ENCODE measurements around the gene ERN2.

Gene ERN2

DNA sequence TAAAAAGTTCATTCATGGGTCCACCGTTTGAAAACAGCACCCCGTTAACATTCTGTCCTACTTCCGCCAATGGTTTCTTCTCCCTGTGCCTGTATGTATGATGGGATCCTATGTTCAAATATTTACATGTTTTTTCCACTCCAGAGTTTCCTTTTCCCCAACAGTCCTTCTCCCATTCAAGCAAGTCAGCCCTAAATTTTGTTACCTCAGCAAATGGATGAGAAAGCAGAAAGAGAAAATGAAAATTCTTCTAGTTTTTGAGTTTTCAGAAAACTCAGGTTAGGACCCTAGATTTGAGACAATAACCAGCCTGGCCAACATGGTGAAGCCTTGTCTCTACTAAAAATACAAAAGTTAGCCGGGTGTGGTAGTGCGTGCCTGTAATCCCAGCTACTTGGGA is 3.5 kb upstream of the ERN2 start:
- DNase-seq = no peak

- no peak for DNase-seq
These were observed 1.2 kb downstream of the ERN2 start for GRCh38 chr16:23711785-23712184.

DNA sequence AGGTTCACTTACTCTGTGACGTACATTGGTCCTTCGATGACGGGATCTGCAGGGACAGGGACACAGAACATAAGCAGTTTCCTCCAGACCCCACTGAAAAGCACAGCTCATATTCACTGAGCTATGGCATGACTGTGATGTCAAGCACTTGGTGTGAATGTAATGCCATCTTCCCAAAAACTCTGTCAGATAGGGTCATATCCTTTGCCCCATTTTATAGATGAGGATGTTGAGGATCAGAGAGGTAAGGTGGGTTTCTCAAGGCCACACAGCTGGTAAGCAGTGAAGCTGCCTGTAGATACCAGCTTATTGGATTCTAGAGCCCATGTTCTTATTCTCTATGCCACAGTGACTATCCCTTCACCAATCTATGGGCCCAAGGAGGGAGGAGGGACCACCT is 2.5 kb downstream of the ERN2 start:
- DNase-seq = no peak

GRCh38 chr16:23710008-23710407 is 3.0 kb downstream of the ERN2 start:
- no peak for DNase-seq

DNA sequence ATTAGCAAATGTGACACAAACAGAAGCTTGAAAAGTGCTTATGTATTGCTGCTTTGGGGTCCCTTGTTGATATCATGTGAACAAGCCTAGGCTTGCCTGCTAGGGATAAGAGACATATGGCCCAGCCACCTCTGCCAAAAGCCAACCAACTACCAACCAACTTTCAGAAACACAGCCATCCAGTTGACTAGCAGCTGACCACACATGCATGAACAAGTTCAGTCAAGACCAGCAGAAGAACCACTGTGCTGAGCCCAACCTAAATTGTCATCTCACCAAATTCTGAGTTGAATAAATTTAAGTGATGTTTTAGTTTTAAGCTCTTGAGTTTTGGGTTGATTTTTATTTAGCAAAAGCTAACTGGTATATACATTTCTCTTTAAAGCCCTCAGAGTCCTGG is 3.5 kb downstream of the ERN2 start:
- no peak for DNase-seq

- no peak for DNase-seq
These were observed 6.6 kb downstream of the ERN2 start for GRCh38 chr16:23706439-23706838.

DNA sequence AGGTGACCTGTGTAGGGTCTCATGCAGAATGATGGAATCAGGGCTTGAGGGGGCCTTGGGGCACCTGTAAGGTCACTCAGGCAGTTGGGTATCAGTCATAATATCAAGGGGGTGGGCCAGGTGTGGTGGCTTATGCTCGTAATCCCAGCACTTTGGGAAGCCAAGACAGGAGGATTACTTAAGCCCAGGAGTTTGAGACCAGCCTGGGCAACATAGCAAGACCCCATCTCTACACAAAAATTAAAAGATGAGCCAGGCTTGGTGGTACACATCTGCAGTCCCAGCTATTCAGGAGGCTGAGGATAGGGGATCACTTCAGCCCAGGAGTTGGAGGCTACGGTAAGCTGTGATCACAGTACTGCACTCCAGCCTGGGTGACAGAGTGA is 7.5 kb downstream of the ERN2 start:
- DNase-seq = no peak

DNA sequence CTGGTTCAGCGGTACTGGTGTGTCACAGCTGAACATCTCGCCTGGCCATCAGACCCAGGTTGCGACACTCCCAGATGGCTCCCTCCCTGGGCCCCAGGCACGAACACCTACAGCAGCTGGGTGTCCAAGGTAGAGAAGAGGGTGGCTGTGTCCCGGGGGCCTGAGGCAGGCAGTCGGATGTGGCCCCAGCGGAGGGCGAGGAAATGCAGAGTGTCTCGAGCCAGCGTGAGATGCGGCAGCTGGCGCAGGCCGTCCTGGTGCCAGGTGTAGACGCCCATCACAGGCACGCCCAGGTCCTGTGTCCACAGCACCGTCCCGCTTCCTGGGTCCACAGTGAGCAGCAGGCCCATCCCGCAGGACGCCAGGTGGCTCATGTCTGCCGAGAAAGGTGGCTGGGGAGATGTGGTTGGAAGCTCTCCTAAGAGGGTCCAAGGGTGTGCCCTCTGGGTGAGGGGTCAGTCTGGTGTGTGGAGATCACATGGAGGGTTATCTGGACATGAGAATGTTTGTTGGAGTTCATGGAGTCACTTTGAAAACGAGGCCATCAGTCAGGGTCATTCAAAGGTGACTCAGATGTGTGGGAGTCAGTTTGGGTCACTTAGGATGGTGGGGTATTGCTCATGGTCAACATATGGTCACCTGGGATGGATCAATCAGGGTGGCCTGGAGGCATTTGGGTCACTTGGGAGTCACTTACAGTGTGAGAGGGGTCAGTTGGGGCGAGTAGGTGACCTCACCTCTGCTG is 8.1 kb downstream of the ERN2 start:
- no peak for DNase-seq

DNA sequence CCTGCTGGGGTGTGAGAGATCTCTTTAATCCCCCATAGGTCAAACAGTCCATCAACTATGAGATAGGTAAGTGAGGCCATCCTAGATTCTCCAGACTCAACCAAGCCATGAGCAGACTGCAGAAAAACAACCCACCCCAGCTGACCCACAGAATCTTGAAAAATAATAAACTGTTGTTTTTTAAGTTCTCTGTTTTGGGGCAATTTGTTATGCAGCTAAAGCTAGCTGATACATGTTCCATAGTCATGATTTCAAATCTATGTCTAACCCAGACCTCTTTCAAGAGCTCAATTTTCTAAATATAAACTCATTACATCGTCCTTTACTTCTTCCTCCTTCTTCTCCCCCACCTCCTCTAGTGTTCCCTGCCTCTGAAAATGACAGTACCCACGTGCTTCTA is 10.1 kb downstream of the ERN2 start:
- DNase-seq = no peak

DNA sequence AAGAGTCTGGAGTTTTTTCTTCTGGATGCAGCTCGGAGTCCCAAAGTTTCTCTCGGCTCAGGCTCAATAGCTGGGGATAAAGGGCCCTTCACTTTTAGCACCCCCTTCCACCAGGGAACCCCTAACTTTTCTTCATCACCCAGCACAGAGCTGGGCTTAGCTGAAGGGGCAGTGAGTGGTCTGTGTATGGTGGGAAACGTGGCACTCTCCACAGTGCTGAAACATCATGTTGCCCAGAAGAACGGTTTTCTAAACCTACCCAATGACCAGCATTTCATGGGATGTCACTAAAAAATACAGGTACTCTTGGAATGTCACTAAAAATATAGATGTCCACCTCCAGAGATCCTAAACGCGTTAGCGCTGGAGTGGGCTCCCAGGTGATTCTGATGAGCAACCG is 12.0 kb downstream of the ERN2 start:
- no peak for DNase-seq

DNA sequence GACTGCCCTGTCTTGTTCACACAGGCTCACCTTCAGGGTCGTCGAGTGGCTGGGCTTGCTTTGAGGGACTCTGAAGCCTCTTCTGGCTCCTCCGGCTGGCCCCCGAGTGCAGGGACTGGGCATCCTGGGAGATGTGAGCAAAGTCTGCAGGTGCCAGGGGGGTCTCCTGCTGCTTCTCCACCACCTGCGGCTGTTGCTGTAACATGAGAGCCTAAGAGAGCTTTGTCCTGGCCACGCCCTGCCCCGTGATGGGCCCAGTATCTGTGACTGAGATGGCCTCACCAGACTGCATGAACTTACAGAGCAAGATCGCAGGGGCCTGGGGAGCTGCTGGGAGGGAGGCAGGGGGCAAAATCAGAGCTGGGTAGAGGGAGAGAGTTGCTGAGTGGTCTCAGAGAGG is 12.5 kb downstream of the ERN2 start:
- DNase-seq = no peak

DNA sequence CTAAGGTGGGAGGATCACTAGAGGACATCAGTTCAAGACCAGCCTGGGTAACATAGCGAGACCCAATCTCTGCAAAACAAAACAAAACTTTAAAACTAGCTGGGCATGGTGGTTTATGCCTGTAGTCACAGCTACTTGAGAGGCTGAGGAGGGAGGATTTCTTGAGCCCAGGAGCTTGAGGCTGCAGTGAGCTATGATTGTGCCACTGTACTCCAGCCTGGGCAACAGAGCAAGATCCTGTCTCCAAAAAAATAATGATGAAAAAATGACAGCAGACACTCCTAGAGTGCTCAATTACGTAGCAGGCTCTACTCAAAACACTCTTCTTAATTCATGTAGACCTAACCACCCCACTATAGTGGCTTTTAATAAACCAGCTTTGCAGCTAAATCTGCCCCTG is 12.9 kb downstream of the ERN2 start:
- DNase-seq = no peak

DNA sequence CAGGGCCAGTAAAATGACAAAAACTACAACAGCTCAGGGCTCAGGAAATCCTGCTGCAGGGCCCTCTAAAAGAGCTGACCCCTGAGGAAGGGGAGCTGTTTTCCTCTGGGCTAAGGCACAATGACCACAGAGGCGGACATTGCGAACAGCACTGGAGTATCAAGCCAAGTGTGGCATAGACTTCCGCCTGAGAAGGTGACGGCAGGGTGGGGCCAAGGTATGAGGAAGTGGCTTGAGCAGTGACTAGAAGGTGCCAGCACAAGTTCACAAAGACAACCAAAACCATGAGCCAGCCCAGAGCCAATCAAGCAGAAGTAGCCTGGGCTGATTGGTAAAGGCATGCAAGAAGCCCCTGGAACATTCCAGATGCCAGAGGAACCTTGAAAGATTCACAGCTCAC is 13.9 kb downstream of the ERN2 start:
- DNase-seq = no peak

DNA sequence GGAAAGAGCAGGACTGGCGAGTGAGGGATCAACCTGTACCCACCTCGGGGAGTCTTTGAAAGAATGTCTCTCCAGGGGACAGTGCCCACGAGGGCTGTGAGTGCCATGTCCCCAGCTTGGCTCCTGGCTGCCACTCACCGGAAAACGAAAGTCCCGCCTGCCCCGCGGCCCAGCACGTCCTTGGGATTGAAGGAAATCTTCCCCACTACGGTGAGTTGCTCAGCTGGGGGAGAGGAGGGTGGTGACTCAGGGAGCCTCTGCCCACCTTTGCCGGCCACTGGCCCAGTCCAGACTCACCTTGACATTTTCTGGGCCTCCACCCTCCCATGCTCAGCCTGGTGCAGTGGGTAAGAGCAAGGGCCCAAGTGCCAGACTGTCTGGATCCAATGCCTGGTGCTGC is 17.3 kb downstream of the ERN2 start:
- DNase-seq = no peak

DNA sequence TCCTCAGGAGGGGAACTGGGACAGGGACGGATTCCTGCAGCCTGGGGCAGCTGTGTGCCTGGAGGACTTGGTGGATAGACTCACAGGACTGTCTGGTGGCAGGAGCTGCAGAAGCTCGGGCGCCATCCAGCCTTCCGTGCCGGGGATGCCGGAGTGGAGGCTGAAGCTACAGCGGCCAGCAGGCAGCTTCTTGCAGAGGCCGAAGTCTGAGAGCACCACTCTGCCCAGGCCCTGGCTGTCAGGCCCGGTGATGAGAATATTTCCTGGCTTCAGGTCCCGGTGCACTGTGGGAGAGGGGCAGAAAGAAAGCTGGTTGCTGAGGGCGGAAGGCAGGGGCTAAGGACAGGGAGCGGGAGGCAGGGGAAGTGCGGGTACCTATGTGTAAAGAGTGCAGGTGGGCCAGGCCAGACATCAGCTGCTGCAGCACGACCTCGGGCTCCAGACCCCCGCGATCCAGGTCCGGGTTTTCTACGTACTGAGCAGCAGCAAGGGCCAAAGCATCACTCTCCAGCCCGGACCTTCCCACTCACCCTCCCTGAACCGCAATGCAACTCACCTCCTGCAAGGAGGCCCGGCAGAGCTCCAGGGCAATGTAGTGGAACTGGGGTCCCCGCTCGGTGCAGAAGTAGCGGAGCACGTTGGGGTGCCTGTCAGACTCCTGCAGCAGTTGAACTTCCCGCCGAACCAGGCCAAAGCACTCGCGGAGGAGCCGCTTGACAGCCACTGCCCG is 18.2 kb downstream of the ERN2 start:
- no peak for DNase-seq

DNA sequence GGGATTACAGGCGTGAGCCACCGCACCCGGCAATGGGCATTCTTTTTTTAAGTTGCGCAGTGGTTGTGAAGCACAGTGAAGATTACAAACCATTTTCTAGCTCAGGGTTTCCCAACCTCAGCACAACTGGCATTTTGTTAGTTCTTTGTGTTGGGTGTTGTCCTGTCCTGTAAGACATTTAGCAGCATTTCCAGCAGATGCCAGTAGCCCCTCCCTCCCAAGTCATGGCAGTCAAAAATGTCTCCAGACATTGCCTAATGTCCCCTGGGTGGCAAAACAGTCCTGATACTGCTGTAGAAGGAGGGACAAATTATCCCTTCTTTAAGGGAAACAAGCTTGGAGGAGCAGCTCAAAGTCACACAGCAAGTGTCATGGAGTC is 18.8 kb downstream of the ERN2 start:
- DNase-seq = no peak

- DNase-seq = no peak
These were observed 20.7 kb downstream of the ERN2 start for GRCh38 chr16:23692190-23692837.

DNA sequence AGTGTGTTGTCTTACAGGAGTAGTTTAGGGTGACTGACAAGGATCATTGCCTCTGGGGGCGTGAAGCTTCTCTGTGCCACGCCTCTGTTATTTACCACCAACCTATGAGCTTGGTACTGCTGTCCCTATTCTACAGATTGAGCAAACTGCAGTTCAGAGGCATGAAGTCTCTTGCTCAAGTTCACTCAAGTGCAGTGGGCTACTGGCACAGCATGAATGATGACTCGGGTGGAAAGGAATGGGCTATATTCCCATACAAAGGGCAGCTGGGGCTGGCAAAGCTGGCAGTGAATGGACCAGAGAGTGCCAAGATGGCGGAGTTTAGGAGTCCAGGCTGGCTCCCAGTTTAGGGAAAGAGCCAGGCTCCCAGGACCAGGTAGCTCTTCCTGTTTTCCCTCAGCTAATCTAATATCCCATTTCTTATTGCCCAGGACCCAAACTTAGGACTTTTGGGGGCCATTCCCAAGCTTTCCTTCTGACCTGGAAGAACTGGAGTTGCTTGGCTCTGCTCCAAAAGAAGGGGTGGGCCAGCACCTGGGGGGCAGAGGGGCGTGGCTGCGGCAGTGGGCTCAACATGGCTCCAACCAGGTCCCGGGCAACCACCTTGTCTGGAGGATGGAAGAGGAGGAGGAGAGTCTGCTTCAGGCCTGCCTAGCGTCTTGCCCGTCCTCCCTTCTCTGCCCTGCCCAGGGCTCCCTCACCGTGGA is 21.4 kb downstream of the ERN2 start:
- no peak for DNase-seq

GRCh38 chr16:23690771-23691482 is 22.1 kb downstream of the ERN2 start:
- no peak for DNase-seq

DNA sequence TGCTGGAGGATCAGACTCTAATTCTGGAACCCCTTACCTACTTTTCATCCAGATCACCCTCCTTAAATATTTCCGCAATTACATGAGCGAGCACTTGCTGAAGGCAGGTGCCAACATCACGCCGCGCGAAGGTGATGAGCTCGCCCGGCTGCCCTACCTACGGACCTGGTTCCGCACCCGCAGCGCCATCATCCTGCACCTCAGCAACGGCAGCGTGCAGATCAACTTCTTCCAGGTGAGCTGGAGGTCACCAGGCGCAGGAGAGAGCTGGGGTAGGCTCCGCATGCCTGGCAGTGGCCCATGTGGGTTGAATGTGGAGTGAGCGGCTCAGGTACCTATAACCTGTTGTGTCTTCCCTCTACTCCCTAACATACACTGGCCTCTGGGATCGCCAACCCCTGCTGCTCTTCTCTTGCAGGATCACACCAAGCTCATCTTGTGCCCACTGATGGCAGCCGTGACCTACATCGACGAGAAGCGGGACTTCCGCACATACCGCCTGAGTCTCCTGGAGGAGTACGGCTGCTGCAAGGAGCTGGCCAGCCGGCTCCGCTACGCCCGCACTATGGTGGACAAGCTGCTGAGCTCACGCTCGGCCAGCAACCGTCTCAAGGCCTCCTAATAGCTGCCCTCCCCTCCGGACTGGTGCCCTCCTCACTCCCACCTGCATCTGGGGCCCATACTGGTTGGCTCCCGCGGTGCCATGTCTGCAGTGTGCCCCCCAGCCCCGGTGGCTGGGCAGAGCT is 23.4 kb downstream of the ERN2 start:
- no peak for DNase-seq

GRCh38 chr16:23687034-23687808 is 25.8 kb downstream of the ERN2 start:
- DNase-seq = no peak
